HFFc6 (cell line): ENCODE data around the gene SPATA46. TPM values are rescaled to one million over a fixed set of nuclear protein-coding genes. Genes with fewer than 3 reads are reported as not detected.
A peak's percentile ranks its signal among the peaks of the same experiment; 100 is the strongest.

Experiments used
- DNase-seq: peaks from one replicate; pipeline ENCODE4 v3.0.0-alpha.2; 2018
- H3K27ac Mint-ChIP-seq: 2 replicates; pipeline ENCODE4 v1.8.0; 2020; ENCODE audit warnings: mild to moderate bottlenecking, mixed read lengths
- H3K27me3 Mint-ChIP-seq: 2 replicates; pipeline ENCODE4 v1.8.0; 2021; ENCODE audit warnings: mild to moderate bottlenecking, moderate library complexity, mixed read lengths; ENCODE audit not compliant: insufficient read depth
- H3K36me3 Mint-ChIP-seq: 2 replicates; pipeline ENCODE4 v1.8.0; 2021; ENCODE audit warnings: low read depth, mixed read lengths
- H3K4me1 Mint-ChIP-seq: 2 replicates; pipeline ENCODE4 v1.8.0; 2020; ENCODE audit warnings: low read depth, mixed read lengths
- H3K4me3 Mint-ChIP-seq: 2 replicates; pipeline ENCODE4 v1.8.0; 2020; ENCODE audit warnings: mild to moderate bottlenecking, moderate library complexity, mixed read lengths
- H3K9me3 Mint-ChIP-seq: 2 replicates; pipeline ENCODE4 v1.8.0; 2020; ENCODE audit warnings: mild to moderate bottlenecking, mixed read lengths
- CTCF ChIP-seq: fragments of 200-600 bp; sonication (generic); IDR thresholded peaks from 2 replicates; pipeline ENCODE4 v1.5.0; 2021; ENCODE audit warnings: antibody characterized with exemption, mild to moderate bottlenecking
- total RNA-seq, 6 experiments: library from RNA; stranded (reverse); fragmentation: NEBNext Ultra II Directional; extraction: Animal tissue kit (Norgen Biotek cat#: 25700); gene quantifications; 2 replicates in 1 of 6; 3 replicates in 5 of 6; pipeline ENCODE4 v1.2.3, GENCODE V29; 2021

The SPATA46 gene
- total RNA-seq, 6 experiments from 2014 or later, result not detected

DNA sequence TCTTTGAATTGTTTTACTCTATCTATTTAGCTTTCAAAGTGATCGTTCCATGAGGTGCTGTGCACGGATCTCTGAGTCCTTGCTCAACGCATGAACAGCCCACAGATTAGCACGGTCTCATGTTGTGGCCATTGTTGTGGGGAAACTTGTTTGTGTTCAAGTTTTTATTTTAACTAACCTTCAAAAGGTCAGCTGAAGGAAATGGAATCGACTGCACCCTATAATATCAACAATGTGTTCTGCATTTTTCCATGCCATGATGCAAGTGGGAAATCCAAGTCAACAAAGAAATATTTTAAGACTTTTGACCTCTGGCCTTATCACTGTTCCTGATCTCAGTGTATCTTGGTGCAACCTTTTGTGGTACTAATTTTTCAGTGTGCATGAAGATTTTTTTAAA lies 29.1 kb upstream of the SPATA46 start:
- Mint-ChIP-seq H3K27me3 (peaks cover 5% of the 10 kb centered on the region; the same call in 1 of the 2 replicates), H3K9me3 (no peaks in the 10 kb centered on the region), H3K27ac (no peak overlapping the region; the same call in 1 of the 2 replicates), H3K4me1 (peaks cover 29% of the 10 kb centered on the region), H3K4me3 (no peak overlapping the region), H3K36me3 (no peaks in the 10 kb centered on the region)
- TF ChIP-seq CTCF, result no peak
- DNase-seq, result no peak

DNA sequence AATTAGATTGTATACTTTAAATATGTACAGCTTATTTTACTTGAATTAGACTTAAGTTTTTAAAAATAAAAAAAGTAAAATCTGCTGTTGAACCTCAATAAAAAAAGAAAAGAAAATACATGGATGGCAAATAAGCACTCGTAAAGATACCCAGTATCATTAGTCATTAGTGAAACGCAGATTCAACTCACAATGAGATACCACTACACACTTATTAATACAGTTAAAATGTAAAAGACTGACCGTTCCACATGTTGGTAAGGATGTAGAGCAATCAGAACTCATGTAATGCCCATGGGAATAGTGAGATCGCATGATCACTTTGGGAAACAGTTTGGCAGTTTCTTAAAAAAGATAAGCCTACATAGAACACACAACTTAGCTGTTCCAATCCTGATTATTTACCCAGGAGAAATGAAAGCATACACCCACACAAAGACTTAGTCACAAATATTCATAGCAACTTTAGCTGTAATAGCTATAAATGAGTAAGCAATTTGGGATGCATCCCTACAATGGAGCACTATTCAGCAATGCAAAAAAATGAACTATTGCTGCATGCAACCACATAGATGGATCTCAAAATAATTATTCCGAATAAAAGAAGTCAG lies 28.0 kb upstream of the SPATA46 start:
- Mint-ChIP-seq H3K9me3 (no peaks in the 10 kb centered on the region), H3K4me1 (peaks cover 29% of the 10 kb centered on the region), H3K4me3 (peak overlapping the region; percentile 80), H3K27ac (peak overlapping the region; percentile 68), H3K27me3 (no peaks in the 10 kb centered on the region; the same call in 1 of the 2 replicates), H3K36me3 (no peaks in the 10 kb centered on the region)
- peak; percentile 69 for DNase-seq
- TF ChIP-seq CTCF, result no peak

DNA sequence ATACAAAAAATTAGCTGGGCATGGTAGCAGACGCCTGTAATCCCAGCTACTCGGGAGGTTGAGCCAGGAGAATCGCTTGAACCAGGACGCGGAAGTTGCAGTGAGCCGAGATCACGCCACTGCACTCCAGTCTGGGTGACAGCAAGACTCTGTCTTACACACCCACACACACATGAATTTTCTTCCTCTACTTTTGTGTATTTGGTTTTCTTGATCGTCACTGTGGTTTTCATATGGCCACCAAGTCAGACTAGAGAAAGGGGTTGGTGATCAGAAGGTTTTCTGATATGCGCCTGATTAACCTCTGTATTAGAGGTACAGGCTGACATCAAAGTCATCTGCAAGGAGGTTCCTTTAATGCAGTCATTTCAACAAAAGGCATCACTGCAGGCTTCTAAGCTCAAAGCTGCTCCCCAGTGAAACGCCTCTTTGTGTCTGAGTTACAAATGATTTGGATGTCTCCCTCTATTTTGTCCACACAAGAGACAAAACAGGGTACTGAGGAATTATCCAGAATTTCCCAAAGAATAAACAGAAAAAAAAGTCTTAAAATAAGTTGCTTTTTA lies 24.2 kb upstream of the SPATA46 start:
- no peaks in the 10 kb centered on the region for H3K9me3 Mint-ChIP-seq
- peaks cover 15% of the 10 kb centered on the region for H3K4me1 Mint-ChIP-seq
- no peak overlapping the region for H3K4me3 Mint-ChIP-seq
- H3K27me3 Mint-ChIP-seq, result peaks cover 19% of the 10 kb centered on the region
- no peaks in the 10 kb centered on the region for H3K36me3 Mint-ChIP-seq
- DNase-seq, result no peak
- TF ChIP-seq CTCF, result no peak
- no peak overlapping the region for H3K27ac Mint-ChIP-seq

GRCh38 chr1:162398999-162399580 lies 22.4 kb upstream of the SPATA46 start:
- H3K27ac Mint-ChIP-seq, result no peak overlapping the region
- H3K9me3 Mint-ChIP-seq, result no peaks in the 10 kb centered on the region
- H3K36me3 Mint-ChIP-seq, result no peaks in the 10 kb centered on the region
- H3K4me1 Mint-ChIP-seq, result no peaks in the 10 kb centered on the region
- peaks cover 20% of the 10 kb centered on the region for H3K27me3 Mint-ChIP-seq
- no peak for TF ChIP-seq CTCF
- no peak overlapping the region for H3K4me3 Mint-ChIP-seq
- DNase-seq, result no peak

- Mint-ChIP-seq H3K4me1 (no peaks in the 10 kb centered on the region), H3K4me3 (no peak overlapping the region), H3K27ac (no peak overlapping the region), H3K36me3 (no peaks in the 10 kb centered on the region), H3K9me3 (no peaks in the 10 kb centered on the region), H3K27me3 (peaks cover 22% of the 10 kb centered on the region)
- TF ChIP-seq CTCF, result no peak
- no peak for DNase-seq
Observed at GRCh38 chr1:162397943-162398560, 21.4 kb upstream of the SPATA46 start.
